ENCODE data around the gene CPNE9.

DNA sequence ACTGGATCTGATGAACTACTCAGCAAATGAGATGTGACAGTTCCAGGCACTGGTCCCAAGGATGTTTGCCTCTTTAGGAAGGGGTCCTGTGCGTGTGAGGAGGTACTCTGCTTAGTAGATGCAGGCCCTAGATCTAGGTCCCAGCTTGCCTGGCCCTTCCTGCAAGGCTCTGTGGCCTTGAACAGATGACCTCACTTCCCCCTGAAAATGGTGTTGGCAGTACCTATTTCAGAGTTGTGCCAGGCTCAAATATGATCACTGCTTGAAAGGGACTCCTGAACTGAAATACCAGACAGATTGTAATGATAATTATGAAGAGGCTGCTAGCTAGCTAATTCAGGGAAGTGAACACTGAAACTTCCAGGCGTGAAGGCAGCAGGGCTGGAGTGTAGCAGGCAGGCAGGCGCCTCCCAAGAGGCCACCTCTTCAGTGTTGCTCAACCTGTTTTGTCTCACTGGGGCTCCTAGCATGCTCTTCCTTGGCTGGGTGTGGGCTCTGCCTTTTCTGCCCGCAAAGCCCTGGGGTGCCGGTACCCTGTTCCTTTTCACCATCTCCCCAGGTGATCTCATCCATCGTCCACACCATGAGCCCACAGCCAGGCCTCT, 24.1 kb upstream of the CPNE9 start:
- TF ChIP-seq, protein P1, sequence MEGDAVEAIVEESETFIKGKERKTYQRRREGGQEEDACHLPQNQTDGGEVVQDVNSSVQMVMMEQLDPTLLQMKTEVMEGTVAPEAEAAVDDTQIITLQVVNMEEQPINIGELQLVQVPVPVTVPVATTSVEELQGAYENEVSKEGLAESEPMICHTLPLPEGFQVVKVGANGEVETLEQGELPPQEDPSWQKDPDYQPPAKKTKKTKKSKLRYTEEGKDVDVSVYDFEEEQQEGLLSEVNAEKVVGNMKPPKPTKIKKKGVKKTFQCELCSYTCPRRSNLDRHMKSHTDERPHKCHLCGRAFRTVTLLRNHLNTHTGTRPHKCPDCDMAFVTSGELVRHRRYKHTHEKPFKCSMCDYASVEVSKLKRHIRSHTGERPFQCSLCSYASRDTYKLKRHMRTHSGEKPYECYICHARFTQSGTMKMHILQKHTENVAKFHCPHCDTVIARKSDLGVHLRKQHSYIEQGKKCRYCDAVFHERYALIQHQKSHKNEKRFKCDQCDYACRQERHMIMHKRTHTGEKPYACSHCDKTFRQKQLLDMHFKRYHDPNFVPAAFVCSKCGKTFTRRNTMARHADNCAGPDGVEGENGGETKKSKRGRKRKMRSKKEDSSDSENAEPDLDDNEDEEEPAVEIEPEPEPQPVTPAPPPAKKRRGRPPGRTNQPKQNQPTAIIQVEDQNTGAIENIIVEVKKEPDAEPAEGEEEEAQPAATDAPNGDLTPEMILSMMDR (IDR thresholded peaks at IDR 0.05 in 4 of 5, conservative IDR thresholded peaks at IDR 0.05 in 1 of 5): no peak
- no peak for TF ChIP-seq POLR2A (IDR thresholded peaks at IDR 0.05)
